NCI-H526 treated with DMSO at 0.1 percent for 48 hours (cell line): ENCODE results near the gene ZC3H13.

Experiments
- DNase-seq: peaks from one replicate; lab custom pipeline; 2025; lab: John Stamatoyannopoulos, UW

Gene ZC3H13

GRCh38 chr13:45934283-45934682 is 118.3 kb downstream of the ZC3H13 start:
- DNase-seq = no peak

GRCh38 chr13:45933203-45933908 is 119.2 kb downstream of the ZC3H13 start:
- no peak for DNase-seq

- DNase-seq = no peak
Measured at GRCh38 chr13:45932676-45933075, 119.9 kb downstream of the ZC3H13 start.

GRCh38 chr13:45932172-45932571 is 120.4 kb downstream of the ZC3H13 start:
- DNase-seq = no peak

- DNase-seq = no peak
Measured at GRCh38 chr13:45931211-45931610, 121.3 kb downstream of the ZC3H13 start.

- DNase-seq = no peak
Measured at GRCh38 chr13:45930177-45930576, 122.4 kb downstream of the ZC3H13 start.

GRCh38 chr13:45928843-45929242 is 123.7 kb downstream of the ZC3H13 start:
- no peak for DNase-seq

- no peak for DNase-seq
Measured at GRCh38 chr13:45928176-45928575, 124.4 kb downstream of the ZC3H13 start.

GRCh38 chr13:45926741-45927140 is 125.8 kb downstream of the ZC3H13 start:
- DNase-seq = no peak

GRCh38 chr13:45925151-45925550 is 127.4 kb downstream of the ZC3H13 start:
- DNase-seq = no peak

GRCh38 chr13:45921162-45921736 is 131.3 kb downstream of the ZC3H13 start:
- DNase-seq = no peak

- DNase-seq = no peak
Measured at GRCh38 chr13:45918597-45918996, 133.9 kb downstream of the ZC3H13 start.

GRCh38 chr13:45917019-45917418 is 135.5 kb downstream of the ZC3H13 start:
- DNase-seq = no peak

GRCh38 chr13:45915686-45916439 is 136.7 kb downstream of the ZC3H13 start:
- DNase-seq = no peak

GRCh38 chr13:45909673-45910072 is 142.9 kb downstream of the ZC3H13 start:
- DNase-seq = no peak

- no peak for DNase-seq
Measured at GRCh38 chr13:45909089-45909488, 143.5 kb downstream of the ZC3H13 start.

GRCh38 chr13:45907503-45907902 is 145.0 kb downstream of the ZC3H13 start:
- DNase-seq = no peak
